Measurements from ENCODE around the gene FBXO27. TPM values are rescaled to one million over a fixed set of nuclear protein-coding genes. Genes with fewer than 3 reads are reported as not detected.

Gene FBXO27
- total and polyA plus RNA-seq, 9 donors = 1.4 to 5.5 (median 3.0) TPM

DNA sequence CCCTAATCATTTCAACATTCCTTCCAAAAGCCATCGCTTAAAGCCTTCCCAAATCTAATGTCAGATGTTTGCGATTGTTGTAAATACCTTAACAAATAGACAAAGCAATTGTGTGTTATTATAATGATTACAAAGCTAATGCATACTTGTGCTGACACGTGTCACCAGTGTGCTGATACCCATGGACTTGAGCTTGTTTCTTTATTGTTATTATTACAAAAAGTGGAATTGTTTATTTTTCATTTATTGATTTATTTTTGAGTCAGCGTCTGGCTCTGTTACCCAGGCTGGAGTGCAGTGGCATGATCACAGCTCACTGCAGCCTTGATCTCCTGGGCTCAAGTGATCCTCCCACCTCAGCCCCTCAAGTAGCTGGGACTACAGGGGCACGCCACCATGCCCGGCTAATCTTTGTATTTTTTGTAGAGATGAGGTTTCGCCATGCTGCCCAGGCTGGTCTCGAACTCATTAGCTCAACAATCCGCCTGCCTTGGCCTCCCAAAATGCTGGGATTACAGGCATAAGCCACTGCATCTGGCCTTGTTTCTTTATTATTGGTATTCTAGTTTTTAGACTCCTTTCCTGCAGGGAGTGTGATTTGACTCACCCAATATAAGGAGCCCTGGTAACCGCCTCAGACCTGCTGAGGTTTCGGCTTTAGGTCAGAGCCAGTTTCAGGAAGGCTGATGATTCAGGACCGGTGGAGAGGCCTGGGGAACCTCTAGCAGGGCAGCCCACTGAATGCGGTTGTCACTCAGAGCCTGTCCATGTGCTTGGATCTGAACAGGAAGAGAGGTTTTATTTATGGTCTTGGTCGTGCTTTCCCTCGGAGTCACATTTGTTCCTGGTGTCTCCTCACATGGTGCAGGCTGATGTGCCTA is 54.7 kb downstream of the FBXO27 start:
- no peak overlapping the region for H3K27ac ChIP-seq (ENCODE audit: low read length)
- peak; percentile 13 for DNase-seq
- peaks cover 5% of the 10 kb centered on the region for H3K27me3 ChIP-seq (ENCODE audit: control insufficient read depth, insufficient read depth, low read length)
- no peaks in the 10 kb centered on the region for H3K36me3 ChIP-seq (ENCODE audit: control insufficient read depth, insufficient read depth, low read length)
- 58% methylated on average over 6 of the region's 15 CpGs for WGBS (ENCODE audit: insufficient coverage)
- peaks cover 7% of the 10 kb centered on the region for H3K9me3 ChIP-seq (replicated peaks; ENCODE audit: control insufficient read depth, low read depth, low read length)
- H3K4me3 ChIP-seq (ENCODE audit: low read length) = no peak overlapping the region
- H3K4me1 ChIP-seq (ENCODE audit: control insufficient read depth, insufficient read depth, low read length) = peaks cover 13% of the 10 kb centered on the region

DNA sequence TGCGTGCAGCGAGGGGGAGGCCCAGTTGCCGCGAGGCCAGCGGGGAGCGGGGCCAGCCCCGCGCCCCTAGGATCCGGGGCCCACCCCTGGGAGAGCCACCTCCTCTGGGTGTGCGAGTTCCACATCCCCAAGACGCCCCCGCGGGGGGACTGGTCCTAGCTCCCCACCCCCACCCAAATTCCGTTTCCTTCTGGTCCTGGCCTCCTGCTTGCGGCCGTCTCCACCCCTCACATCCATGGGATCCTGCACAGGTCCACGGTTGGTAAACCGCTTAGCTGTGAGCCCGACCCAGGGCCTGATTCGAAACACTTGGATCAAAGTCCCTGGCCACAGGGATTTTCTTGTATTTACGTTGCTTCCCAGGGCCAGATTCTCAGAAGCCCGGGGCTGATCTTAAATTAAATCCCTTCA is 56.5 kb downstream of the FBXO27 start:
- Histone ChIP-seq H3K4me3 (ENCODE audit: low read length) (peak overlapping the region; percentile 58), H3K27ac (ENCODE audit: low read length) (peak overlapping the region; percentile 93), H3K9me3 (replicated peaks; ENCODE audit: control insufficient read depth, low read depth, low read length) (peaks cover 4% of the 10 kb centered on the region), H3K4me1 (ENCODE audit: control insufficient read depth, insufficient read depth, low read length) (peaks cover 13% of the 10 kb centered on the region), H3K36me3 (ENCODE audit: control insufficient read depth, insufficient read depth, low read length) (peaks cover 3% of the 10 kb centered on the region), H3K27me3 (ENCODE audit: control insufficient read depth, insufficient read depth, low read length) (peaks cover 5% of the 10 kb centered on the region)
- 0% methylated on average over 20 of the region's 22 CpGs for WGBS (ENCODE audit: insufficient coverage)
- DNase-seq = peak; percentile 79

DNA sequence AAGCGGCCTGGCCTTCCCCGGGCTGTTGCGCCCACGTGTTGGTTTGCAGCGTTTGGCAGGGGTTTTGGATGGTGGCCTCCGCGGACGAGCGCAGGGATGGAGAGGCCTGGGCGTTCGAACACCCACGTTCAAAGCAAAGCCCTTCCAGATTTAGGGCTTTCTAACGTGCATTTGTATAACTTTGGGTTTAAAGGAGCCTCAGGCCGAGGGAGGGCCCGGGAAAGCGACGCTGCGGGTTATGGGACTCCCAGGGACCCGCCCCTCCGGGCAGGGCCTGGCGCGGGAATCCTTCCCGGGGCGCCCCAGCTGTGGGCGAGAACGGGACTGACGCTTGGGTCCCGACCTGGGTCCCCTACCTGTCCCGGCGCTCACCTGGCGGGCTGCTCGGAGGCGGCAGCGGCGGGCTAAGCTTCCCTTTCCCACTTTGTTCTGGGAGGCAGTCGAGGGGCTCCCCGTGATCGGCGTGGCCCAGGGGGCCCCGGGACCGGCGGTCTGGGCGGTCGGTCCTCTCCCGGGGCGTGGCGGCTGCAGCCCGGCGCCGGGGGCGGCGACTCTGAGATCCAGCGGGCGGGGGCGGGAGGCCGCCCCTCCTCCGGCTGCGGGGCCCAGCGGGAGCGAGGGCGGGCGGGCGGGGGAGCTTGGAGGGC is 57.0 kb downstream of the FBXO27 start, which contains the start of gene FBXO17:
FBXO17 (minus strand) TSS at position 529 of the 647 bp plus-strand sequence. CDS start 25,423 bp downstream, outside the sequence.
- peak; percentile 89 for DNase-seq
- WGBS (ENCODE audit: insufficient coverage) = under 1% methylated on average over 46 of the region's 63 CpGs
- H3K27ac ChIP-seq (ENCODE audit: low read length) = peak within 1 kb of the TSS; percentile 97

DNA sequence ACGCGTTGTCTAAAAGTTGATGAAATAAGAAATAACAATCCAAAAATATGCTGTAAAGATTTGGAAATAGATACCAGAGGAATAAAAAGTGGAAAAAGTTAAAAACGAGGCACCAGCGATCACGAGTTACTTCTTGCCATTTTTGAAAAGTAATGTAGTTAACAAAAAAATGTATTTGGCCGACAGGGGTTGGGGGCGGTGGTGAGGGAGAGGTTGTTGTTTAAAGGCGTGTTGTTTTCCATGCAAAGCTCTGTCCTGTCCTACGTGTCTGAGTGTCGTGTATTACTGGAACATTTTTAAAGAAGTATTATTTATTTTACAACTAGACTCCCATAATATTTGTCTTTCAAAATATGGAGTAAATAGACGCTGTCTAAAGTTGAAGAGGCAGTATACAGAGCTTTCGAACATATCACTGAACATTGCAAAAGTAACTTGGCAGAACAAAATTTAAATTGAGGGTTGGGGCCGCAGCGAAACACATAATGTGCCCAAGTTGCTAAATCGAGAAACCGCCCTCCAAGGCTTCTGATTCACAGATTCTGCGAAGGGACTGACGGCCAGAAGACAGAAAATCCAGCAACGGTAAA is 57.6 kb downstream of the FBXO27 start:
- Histone ChIP-seq H3K36me3 (ENCODE audit: control insufficient read depth, insufficient read depth, low read length) (peaks cover 3% of the 10 kb centered on the region), H3K9me3 (replicated peaks; ENCODE audit: control insufficient read depth, low read depth, low read length) (no peaks in the 10 kb centered on the region), H3K27ac (ENCODE audit: low read length) (peak overlapping the region; percentile 97), H3K4me3 (ENCODE audit: low read length) (peak overlapping the region; percentile 83), H3K4me1 (ENCODE audit: control insufficient read depth, insufficient read depth, low read length) (peaks cover 13% of the 10 kb centered on the region), H3K27me3 (ENCODE audit: control insufficient read depth, insufficient read depth, low read length) (peaks cover 5% of the 10 kb centered on the region)
- DNase-seq = peak; percentile 74
- WGBS (ENCODE audit: insufficient coverage) = 5% methylated on average over 10 of the region's 19 CpGs

More for the DNA sequence above, 57.0 kb downstream of the FBXO27 start, which contains the start of gene FBXO17:
- H3K36me3 ChIP-seq (ENCODE audit: control insufficient read depth, insufficient read depth, low read length) = peaks cover 3% of the 10 kb centered on the region
- peak within 1 kb of the TSS; percentile 83 for H3K4me3 ChIP-seq (ENCODE audit: low read length)
- no peaks in the 10 kb centered on the region for H3K9me3 ChIP-seq (replicated peaks; ENCODE audit: control insufficient read depth, low read depth, low read length)
- H3K27me3 ChIP-seq (ENCODE audit: control insufficient read depth, insufficient read depth, low read length) = peaks cover 5% of the 10 kb centered on the region
- H3K4me1 ChIP-seq (ENCODE audit: control insufficient read depth, insufficient read depth, low read length) = peaks cover 13% of the 10 kb centered on the region

Other genes with a start within 250 kb of the FBXO27 start
- 2.3 TPM for gene LGALS7B, start 243.3 kb downstream of the FBXO27 start, total RNA-seq
- 10 to 100 TPM in 1 of 8 donors, 1 to 10 TPM in 3, under 1 TPM in 3, not detected in 1; 0.45 to 44.5 (median 1.1) TPM for gene LGALS7B, start 243.3 kb downstream of the FBXO27 start, polyA plus RNA-seq (ENCODE audit: insufficient read depth in 1 of 8, insufficient read length in 8 of 8, low replicate concordance in 1 of 8)
- 0.89 TPM for gene LGALS4, start 219.6 kb downstream of the FBXO27 start, total RNA-seq
- gene LGALS4, start 219.6 kb downstream of the FBXO27 start, polyA plus RNA-seq (ENCODE audit: insufficient read depth in 1 of 8, insufficient read length in 8 of 8, low replicate concordance in 1 of 8) = 10 to 100 TPM in 2 of 8 donors, 1 to 10 TPM in 3, under 1 TPM in 3; 0.67 to 45.5 (median 1.5) TPM
- 34.1 TPM for gene ECH1, start 200.8 kb downstream of the FBXO27 start, total RNA-seq
- gene ECH1, start 200.8 kb downstream of the FBXO27 start, polyA plus RNA-seq (ENCODE audit: insufficient read depth in 1 of 8, insufficient read length in 8 of 8, low replicate concordance in 1 of 8) = 100 to 1,000 TPM; 125 to 180 (median 152) TPM
- 195 TPM for gene HNRNPL, start 182.6 kb downstream of the FBXO27 start, total RNA-seq
- gene HNRNPL, start 182.6 kb downstream of the FBXO27 start, polyA plus RNA-seq (ENCODE audit: insufficient read depth in 1 of 8, insufficient read length in 8 of 8, low replicate concordance in 1 of 8) = 100 to 1,000 TPM; 242 to 355 (median 288) TPM
- 10.7 TPM for gene RINL, start 154.3 kb downstream of the FBXO27 start, total RNA-seq
- gene RINL, start 154.3 kb downstream of the FBXO27 start, polyA plus RNA-seq (ENCODE audit: insufficient read depth in 1 of 8, insufficient read length in 8 of 8, low replicate concordance in 1 of 8) = 10 to 100 TPM in 7 of 8 donors, 1 to 10 TPM in 1; 9.3 to 14.4 (median 11.8) TPM
- gene SIRT2, start 132.9 kb downstream of the FBXO27 start, total RNA-seq = 100 TPM
- 100 to 1,000 TPM in 6 of 8 donors, 10 to 100 TPM in 2; 92.7 to 129 (median 109) TPM for gene SIRT2, start 132.9 kb downstream of the FBXO27 start, polyA plus RNA-seq (ENCODE audit: insufficient read depth in 1 of 8, insufficient read length in 8 of 8, low replicate concordance in 1 of 8)
- gene NFKBIB, start 132.6 kb downstream of the FBXO27 start, total RNA-seq = 8.3 TPM
- 10 to 100 TPM in 6 of 8 donors, 1 to 10 TPM in 2; 9.8 to 11.6 (median 11.2) TPM for gene NFKBIB, start 132.6 kb downstream of the FBXO27 start, polyA plus RNA-seq (ENCODE audit: insufficient read depth in 1 of 8, insufficient read length in 8 of 8, low replicate concordance in 1 of 8)
- 2.5 TPM for gene CCER2, start 120.4 kb downstream of the FBXO27 start, total RNA-seq
- 1 to 10 TPM; 4.4 to 9.2 (median 6.8) TPM for gene CCER2, start 120.4 kb downstream of the FBXO27 start, polyA plus RNA-seq (ENCODE audit: insufficient read depth in 1 of 8, insufficient read length in 8 of 8, low replicate concordance in 1 of 8)
- 18.0 TPM for gene SARS2, start 101.8 kb downstream of the FBXO27 start, total RNA-seq
- 10 to 100 TPM; 20.3 to 36.7 (median 26.9) TPM for gene SARS2, start 101.8 kb downstream of the FBXO27 start, polyA plus RNA-seq (ENCODE audit: insufficient read depth in 1 of 8, insufficient read length in 8 of 8, low replicate concordance in 1 of 8)
- gene MRPS12, start 101.6 kb downstream of the FBXO27 start, total RNA-seq = 19.6 TPM
- 10 to 100 TPM; 19.6 to 22.7 (median 20.8) TPM for gene MRPS12, start 101.6 kb downstream of the FBXO27 start, polyA plus RNA-seq (ENCODE audit: insufficient read depth in 1 of 8, insufficient read length in 8 of 8, low replicate concordance in 1 of 8)
- gene FBXO17, start 56.8 kb downstream of the FBXO27 start, total RNA-seq = 30.7 TPM
- 10 to 100 TPM; 25.0 to 36.7 (median 28.8) TPM for gene FBXO17, start 56.8 kb downstream of the FBXO27 start, polyA plus RNA-seq (ENCODE audit: insufficient read depth in 1 of 8, insufficient read length in 8 of 8, low replicate concordance in 1 of 8)
- 0.09 TPM for gene ACP7, start 51.8 kb upstream of the FBXO27 start, total RNA-seq
- under 1 TPM in 7 of 8 donors, not detected in 1; 0.05 to 0.28 (median 0.11) TPM for gene ACP7, start 51.8 kb upstream of the FBXO27 start, polyA plus RNA-seq (ENCODE audit: insufficient read depth in 1 of 8, insufficient read length in 8 of 8, low replicate concordance in 1 of 8)
- 3.5 TPM for gene PAK4, start 93.2 kb upstream of the FBXO27 start, total RNA-seq
- 10 to 100 TPM; 15.8 to 29.2 (median 21.9) TPM for gene PAK4, start 93.2 kb upstream of the FBXO27 start, polyA plus RNA-seq (ENCODE audit: insufficient read depth in 1 of 8, insufficient read length in 8 of 8, low replicate concordance in 1 of 8)
- gene NCCRP1, start 164.4 kb upstream of the FBXO27 start, total RNA-seq = 0.04 TPM
- gene NCCRP1, start 164.4 kb upstream of the FBXO27 start, polyA plus RNA-seq (ENCODE audit: insufficient read depth in 1 of 8, insufficient read length in 8 of 8, low replicate concordance in 1 of 8) = under 1 TPM in 5 of 8 donors, not detected in 3; 0.12 to 0.35 (median 0.20) TPM
- gene SYCN, start 171.7 kb upstream of the FBXO27 start, total RNA-seq = not detected
- gene SYCN, start 171.7 kb upstream of the FBXO27 start, polyA plus RNA-seq (ENCODE audit: insufficient read depth in 1 of 8, insufficient read length in 8 of 8, low replicate concordance in 1 of 8) = not detected
- gene IFNL3, start 212.5 kb upstream of the FBXO27 start, total RNA-seq = not detected
- not detected for gene IFNL3, start 212.5 kb upstream of the FBXO27 start, polyA plus RNA-seq (ENCODE audit: insufficient read depth in 1 of 8, insufficient read length in 8 of 8, low replicate concordance in 1 of 8)
- 0.04 TPM for gene IFNL4, start 216.3 kb upstream of the FBXO27 start, total RNA-seq
- under 1 TPM in 1 of 8 donors, not detected in 7; 0.16 TPM for gene IFNL4, start 216.3 kb upstream of the FBXO27 start, polyA plus RNA-seq (ENCODE audit: insufficient read depth in 1 of 8, insufficient read length in 8 of 8, low replicate concordance in 1 of 8)
- not detected for gene IFNL2, start 235.8 kb upstream of the FBXO27 start, total RNA-seq
- gene IFNL2, start 235.8 kb upstream of the FBXO27 start, polyA plus RNA-seq (ENCODE audit: insufficient read depth in 1 of 8, insufficient read length in 8 of 8, low replicate concordance in 1 of 8) = not detected